ENCODE results near the gene NOTCH2. TPM values are rescaled to one million over a fixed set of nuclear protein-coding genes. Genes with fewer than 3 reads are reported as not detected.

NOTCH2 gene
- 51.6 and 53.1 TPM in 2 replicates for total RNA-seq

DNA sequence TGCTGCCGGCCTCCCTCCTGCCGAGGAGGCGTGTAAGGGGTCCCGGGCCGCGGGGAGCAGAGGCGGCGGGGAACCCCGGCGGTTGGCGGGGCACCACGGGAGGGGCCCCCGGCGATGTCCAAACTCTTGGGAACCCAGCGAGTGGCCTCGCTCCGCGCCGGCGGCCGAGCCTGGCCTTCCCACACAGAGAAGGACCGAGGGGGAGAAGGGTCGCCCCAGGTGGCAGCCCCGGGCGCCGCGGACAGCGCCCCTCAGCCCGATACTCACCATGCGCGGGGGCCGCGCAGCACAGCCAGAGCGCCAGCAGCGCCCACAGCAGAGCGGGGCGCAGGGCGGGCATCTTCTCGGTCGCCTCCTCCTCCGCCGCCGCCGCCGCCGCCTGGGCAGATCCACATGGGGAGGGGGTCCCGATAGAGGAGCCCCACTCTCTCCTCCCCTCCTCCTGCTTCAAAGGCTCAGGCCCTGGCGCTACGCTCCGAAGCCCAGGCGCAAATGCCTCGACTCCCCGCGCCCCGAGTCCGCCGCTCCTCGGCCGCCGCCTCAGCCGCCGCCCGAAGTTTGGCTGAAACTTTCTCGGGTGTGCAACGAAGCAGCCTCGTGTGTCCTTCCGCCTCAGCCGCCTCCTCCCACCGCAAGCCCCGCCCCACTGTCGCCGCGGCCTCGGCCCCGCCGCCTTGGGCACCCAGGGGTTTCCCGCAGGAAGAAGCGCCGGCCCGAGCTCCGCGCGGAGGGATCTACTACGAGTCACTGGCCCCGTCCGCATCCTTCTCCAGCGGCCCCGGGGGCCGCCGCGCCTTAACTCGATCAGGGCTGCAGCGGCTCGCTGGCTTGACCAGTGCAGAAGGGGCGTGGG, at the start of gene NOTCH2:
TSS of gene NOTCH2 (minus strand) at position 596 of the 853 bp plus-strand sequence. CDS start at position 340, 256 bp downstream.

GRCh38 chr1:119896303-119896702, 173.2 kb downstream of the NOTCH2 start, which contains the start of gene ADAM30:
Gene ADAM30 (minus strand): TSS chr1:119896515. CDS start chr1:119896336, 179 bp downstream.

Other genes starting within 250 kb of the NOTCH2 start
- gene ADAM30, start 173.1 kb downstream of the NOTCH2 start, total RNA-seq: not detected in 2 replicates
- gene SEC22B, start 106.9 kb upstream of the NOTCH2 start, total RNA-seq: 28.2 and 29.6 TPM in 2 replicates

Measured in bronchus fibroblast of lung (primary cell).